ENCODE data around the gene NTNG2. TPM values are rescaled to one million over a fixed set of nuclear protein-coding genes. Genes with fewer than 3 reads are reported as not detected.
A peak's percentile ranks its signal among the peaks of the same experiment; 100 is the strongest.

Gene NTNG2, protein sequence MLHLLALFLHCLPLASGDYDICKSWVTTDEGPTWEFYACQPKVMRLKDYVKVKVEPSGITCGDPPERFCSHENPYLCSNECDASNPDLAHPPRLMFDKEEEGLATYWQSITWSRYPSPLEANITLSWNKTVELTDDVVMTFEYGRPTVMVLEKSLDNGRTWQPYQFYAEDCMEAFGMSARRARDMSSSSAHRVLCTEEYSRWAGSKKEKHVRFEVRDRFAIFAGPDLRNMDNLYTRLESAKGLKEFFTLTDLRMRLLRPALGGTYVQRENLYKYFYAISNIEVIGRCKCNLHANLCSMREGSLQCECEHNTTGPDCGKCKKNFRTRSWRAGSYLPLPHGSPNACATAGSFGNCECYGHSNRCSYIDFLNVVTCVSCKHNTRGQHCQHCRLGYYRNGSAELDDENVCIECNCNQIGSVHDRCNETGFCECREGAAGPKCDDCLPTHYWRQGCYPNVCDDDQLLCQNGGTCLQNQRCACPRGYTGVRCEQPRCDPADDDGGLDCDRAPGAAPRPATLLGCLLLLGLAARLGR
- total RNA-seq = 5.0 TPM
- long read RNA-seq, full-length matches to known transcripts = 5 of 11 reads
- long read RNA-seq, partial matches to known transcripts = 1 of 11 reads
- long read RNA-seq, other reads (novel, unspliced or antisense) = 5 of 11 reads

DNA sequence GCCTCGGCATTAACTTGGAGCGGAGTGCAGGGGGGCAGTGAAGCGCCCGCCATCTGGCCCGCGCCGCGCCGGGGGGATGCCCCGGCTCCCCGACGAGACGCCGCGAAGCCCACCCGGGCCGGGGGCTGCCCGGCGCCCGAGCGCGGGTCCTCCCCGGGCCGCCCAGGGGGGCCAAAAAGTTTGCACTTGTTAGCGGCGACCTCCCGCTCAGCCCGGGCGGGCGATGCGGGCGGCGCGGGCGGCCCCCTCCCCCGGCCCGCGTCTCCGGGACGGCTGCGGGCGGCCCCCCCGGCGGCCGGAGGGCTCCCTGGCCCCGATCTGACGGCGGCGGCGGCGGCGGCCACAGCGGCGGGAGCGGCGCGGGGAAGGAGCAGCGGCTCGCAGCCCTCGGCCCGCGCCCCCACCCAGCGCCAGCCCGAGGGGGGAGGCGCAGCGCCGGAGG, at the start of gene NTNG2:
NTNG2 (plus strand) TSS at position 316 of the 442 bp plus-strand sequence. CDS start 4,774 bp downstream, outside the sequence.
- TF ChIP-seq, protein P1, sequence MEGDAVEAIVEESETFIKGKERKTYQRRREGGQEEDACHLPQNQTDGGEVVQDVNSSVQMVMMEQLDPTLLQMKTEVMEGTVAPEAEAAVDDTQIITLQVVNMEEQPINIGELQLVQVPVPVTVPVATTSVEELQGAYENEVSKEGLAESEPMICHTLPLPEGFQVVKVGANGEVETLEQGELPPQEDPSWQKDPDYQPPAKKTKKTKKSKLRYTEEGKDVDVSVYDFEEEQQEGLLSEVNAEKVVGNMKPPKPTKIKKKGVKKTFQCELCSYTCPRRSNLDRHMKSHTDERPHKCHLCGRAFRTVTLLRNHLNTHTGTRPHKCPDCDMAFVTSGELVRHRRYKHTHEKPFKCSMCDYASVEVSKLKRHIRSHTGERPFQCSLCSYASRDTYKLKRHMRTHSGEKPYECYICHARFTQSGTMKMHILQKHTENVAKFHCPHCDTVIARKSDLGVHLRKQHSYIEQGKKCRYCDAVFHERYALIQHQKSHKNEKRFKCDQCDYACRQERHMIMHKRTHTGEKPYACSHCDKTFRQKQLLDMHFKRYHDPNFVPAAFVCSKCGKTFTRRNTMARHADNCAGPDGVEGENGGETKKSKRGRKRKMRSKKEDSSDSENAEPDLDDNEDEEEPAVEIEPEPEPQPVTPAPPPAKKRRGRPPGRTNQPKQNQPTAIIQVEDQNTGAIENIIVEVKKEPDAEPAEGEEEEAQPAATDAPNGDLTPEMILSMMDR (IDR thresholded peaks at IDR 0.05) = no peak
- no peak for DNase-seq
- no peaks in the 10 kb centered on the region for H3K36me3 ChIP-seq
- peaks cover 78% of the 10 kb centered on the region for H3K27me3 ChIP-seq (ENCODE audit: low read depth)
- no peak for ATAC-seq
- H3K4me1 ChIP-seq = peaks cover 37% of the 10 kb centered on the region
- H3K27ac ChIP-seq = no peak within 1 kb of the TSS
- intact Hi-C loops (cut with DNase I) = no loop called here
- no peaks in the 10 kb centered on the region for H3K9me3 ChIP-seq
- peak within 1 kb of the TSS; percentile 79 for H3K4me3 ChIP-seq

DNA sequence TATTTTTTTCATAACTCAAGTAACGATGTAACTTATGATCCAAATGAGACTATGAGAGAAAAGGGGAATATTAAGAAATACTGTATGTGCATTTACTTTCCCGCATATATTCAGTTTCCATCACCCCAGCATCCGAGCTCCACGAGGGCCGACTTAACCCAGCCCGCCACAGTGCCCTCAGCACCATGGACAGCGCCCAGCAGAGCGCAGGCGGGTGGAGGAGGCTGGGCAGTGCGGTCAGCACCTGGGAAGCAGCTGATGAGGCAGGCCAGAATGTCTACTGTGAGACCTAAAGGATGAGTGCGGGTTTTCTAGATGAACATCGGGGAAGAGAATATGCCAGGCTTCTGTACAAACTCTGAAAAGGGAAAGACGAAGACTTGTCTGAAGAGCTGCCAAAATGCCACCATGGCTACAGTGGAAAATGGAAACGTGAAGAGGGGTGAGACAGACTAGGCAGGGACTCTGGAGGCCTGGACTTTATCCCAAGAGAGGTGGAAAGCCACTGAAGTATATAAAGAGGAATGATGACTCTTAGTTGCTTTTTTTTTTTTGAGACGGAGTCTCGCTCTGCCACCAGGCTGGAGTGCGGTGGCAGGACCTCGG, 47.7 kb upstream of the NTNG2 start:
- intact Hi-C loops (cut with DNase I) = no loop called here
- Histone ChIP-seq H3K4me1 (no peaks in the 10 kb centered on the region), H3K27ac (no peak overlapping the region), H3K36me3 (no peaks in the 10 kb centered on the region), H3K9me3 (no peaks in the 10 kb centered on the region), H3K4me3 (no peak overlapping the region), H3K27me3 (ENCODE audit: low read depth) (peaks cover 41% of the 10 kb centered on the region)
- ATAC-seq = peak; percentile 80 to 82
- peak; percentile 64 for DNase-seq
- TF ChIP-seq, protein P1 (IDR thresholded peaks at IDR 0.05) = no peak

DNA sequence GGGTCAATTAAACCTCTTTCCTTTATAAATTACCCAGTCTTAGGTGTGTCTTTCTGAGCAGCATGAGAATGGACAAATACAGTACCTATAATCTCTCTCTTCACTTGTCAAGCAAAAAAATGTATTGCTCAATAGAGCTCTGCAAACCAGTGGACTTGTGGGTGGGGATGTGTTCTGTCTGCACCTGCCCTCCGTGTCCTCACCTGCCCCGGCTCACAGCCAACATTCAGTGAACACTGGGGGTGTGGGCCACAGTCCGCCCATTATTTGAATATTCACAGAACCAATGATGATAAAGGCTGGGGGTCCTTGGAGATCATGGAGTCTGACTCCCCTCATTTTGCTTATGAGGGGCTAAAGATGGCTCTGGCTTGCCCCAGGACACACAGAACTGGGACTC, 45.3 kb upstream of the NTNG2 start:
- no peak overlapping the region for H3K27ac ChIP-seq
- intact Hi-C loops (cut with DNase I) = no loop called here
- TF ChIP-seq, protein P1 (IDR thresholded peaks at IDR 0.05) = no peak
- H3K27me3 ChIP-seq (ENCODE audit: low read depth) = peaks cover 41% of the 10 kb centered on the region
- H3K9me3 ChIP-seq = no peaks in the 10 kb centered on the region
- DNase-seq (no peak), ATAC-seq (no peak)
- H3K36me3 ChIP-seq = no peaks in the 10 kb centered on the region
- no peak overlapping the region for H3K4me3 ChIP-seq
- H3K4me1 ChIP-seq = no peaks in the 10 kb centered on the region

DNA sequence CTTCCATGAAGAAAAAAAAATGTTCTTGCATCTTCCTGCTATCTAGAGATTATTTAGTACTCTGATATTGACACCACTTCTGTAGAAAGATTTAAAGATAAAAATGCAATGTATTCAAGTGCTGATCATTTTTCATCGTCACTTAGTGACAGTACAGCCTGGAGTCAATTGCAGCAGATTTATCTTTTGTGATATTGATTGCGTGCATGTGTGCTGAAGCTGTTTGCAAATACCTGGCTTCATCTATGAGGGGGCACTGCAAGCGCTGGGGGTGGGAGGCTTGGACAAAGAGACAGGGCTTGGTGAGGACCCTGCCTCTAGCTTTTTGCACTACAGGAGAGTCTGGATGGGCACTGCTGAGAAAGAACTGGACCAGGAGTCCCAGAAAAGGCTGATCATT, 44.2 kb upstream of the NTNG2 start:
- Histone ChIP-seq H3K4me3 (no peak overlapping the region), H3K4me1 (no peaks in the 10 kb centered on the region), H3K27ac (no peak overlapping the region), H3K27me3 (ENCODE audit: low read depth) (peaks cover 38% of the 10 kb centered on the region), H3K9me3 (no peaks in the 10 kb centered on the region), H3K36me3 (no peaks in the 10 kb centered on the region)
- TF ChIP-seq, protein P1 (IDR thresholded peaks at IDR 0.05) = no peak
- intact Hi-C loops (cut with DNase I) = no loop called here
- no peak for DNase-seq
- ATAC-seq = no peak

DNA sequence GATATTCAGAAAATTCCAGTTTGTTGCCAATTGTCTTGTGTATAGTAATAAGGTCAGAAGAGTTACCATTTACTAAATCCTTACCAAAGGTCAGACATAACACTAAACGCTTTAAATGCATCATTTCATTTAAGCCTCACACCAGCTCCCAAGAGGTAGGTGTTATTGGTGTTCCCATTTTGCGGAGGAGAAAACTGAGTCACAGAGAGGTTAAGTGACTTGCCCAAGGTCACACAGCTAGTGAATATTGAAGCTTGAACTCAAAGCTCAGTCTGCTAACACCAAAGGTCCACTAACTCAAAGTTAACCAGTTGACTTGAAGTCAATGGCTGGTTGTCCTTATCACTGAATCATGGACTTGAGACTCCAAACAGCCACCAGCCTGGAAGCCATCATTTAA, 40.8 kb upstream of the NTNG2 start:
- ATAC-seq (no peak), DNase-seq (no peak)
- Histone ChIP-seq H3K36me3 (no peaks in the 10 kb centered on the region), H3K4me1 (peaks cover 7% of the 10 kb centered on the region), H3K27me3 (ENCODE audit: low read depth) (peaks cover 31% of the 10 kb centered on the region), H3K9me3 (no peaks in the 10 kb centered on the region), H3K4me3 (no peak overlapping the region), H3K27ac (no peak overlapping the region)
- TF ChIP-seq, protein P1 (IDR thresholded peaks at IDR 0.05) = no peak
- intact Hi-C loops (cut with DNase I) = no loop called here

Measured in lower lobe of right lung (tissue), 2 donors.